ENCODE measurements around the gene GRM8. TPM values are rescaled to one million over a fixed set of nuclear protein-coding genes. Genes with fewer than 3 reads are reported as not detected.
A peak's percentile ranks its signal among the peaks of the same experiment; 100 is the strongest.

Gene GRM8
- total and polyA plus RNA-seq, 8 donors = 0.11 to 1.2 (median 0.89) TPM

- WGBS, 2 donors = 96 to 99% methylated on average over 6 of the region's 6 CpGs
- ATAC-seq = no peak
- no peak for DNase-seq
- no peaks in the 10 kb centered on the region for H3K27me3 ChIP-seq
- TF ChIP-seq CTCF (IDR thresholded peaks at IDR 0.05) = no peak
- FAIRE-seq = no peak
- H3K4me3 ChIP-seq = no peak overlapping the region
- intact Hi-C loops (cut with DNase I) = no loop called here
- H3K9me3 ChIP-seq = no peaks in the 10 kb centered on the region
- no peaks in the 10 kb centered on the region for H3K36me3 ChIP-seq
- peaks cover 5 to 18% (median 10%) of the 10 kb centered on the region in 3 donors for H3K4me1 ChIP-seq
- no peak overlapping the region for H3K27ac ChIP-seq
Observed at GRCh38 chr7:127059475-127059874, 193.3 kb downstream of the GRM8 start.

GRCh38 chr7:127057918-127058317 is 194.8 kb downstream of the GRM8 start:
- Histone ChIP-seq H3K27ac (no peak overlapping the region), H3K9me3 (no peaks in the 10 kb centered on the region), H3K4me3 (no peak overlapping the region), H3K4me1 (peaks cover 5 to 18% (median 10%) of the 10 kb centered on the region in 3 donors), H3K27me3 (no peaks in the 10 kb centered on the region), H3K36me3 (no peaks in the 10 kb centered on the region)
- intact Hi-C loops (cut with DNase I) = no loop called here
- WGBS, 2 donors = 91 to 94% methylated on average over 9 of the region's 9 CpGs
- TF ChIP-seq CTCF (IDR thresholded peaks at IDR 0.05) = no peak
- DNase-seq (no peak), ATAC-seq (no peak), FAIRE-seq (no peak)

GRCh38 chr7:127056202-127056601 is 196.5 kb downstream of the GRM8 start:
- peak in 2 of 4 donors; percentile 54 to 80 for ATAC-seq
- Histone ChIP-seq H3K27me3 (no peaks in the 10 kb centered on the region), H3K4me3 (no peak overlapping the region), H3K36me3 (no peaks in the 10 kb centered on the region), H3K4me1 (peaks cover 5 to 18% (median 10%) of the 10 kb centered on the region in 3 donors), H3K9me3 (no peaks in the 10 kb centered on the region), H3K27ac (no peak overlapping the region)
- FAIRE-seq = no peak
- DNase-seq = no peak
- TF ChIP-seq CTCF (IDR thresholded peaks at IDR 0.05) = no peak
- intact Hi-C loops (cut with DNase I) = no loop called here

GRCh38 chr7:127047521-127047920 is 205.2 kb downstream of the GRM8 start:
- no peak for ATAC-seq
- no peaks in the 10 kb centered on the region for H3K4me1 ChIP-seq
- FAIRE-seq = no peak

More at GRCh38 chr7:127047521-127047920, 205.2 kb downstream of the GRM8 start:
- Histone ChIP-seq H3K4me3 (no peak overlapping the region), H3K9me3 (no peaks in the 10 kb centered on the region), H3K27ac (no peak overlapping the region), H3K36me3 (no peaks in the 10 kb centered on the region), H3K27me3 (no peaks in the 10 kb centered on the region)
- TF ChIP-seq CTCF (IDR thresholded peaks at IDR 0.05) = no peak
- intact Hi-C loops (cut with DNase I) = no loop called here
- DNase-seq = no peak
